A549 treated with GW870086 at 1 μM for 4 hours (cell line): Measurements from ENCODE around the gene TMEM41B. TPM values are rescaled to one million over a fixed set of nuclear protein-coding genes. Genes with fewer than 3 reads are reported as not detected.

Experiments used
- total RNA-seq: library from RNA; stranded (reverse); fragments of 200-300 nt; extraction: Qiagen RNA extraction; gene quantifications from 5 replicates; pipeline ENCODE4 v1.2.3, GENCODE V29; 2022; ENCODE audit warnings: low read depth

TMEM41B gene, protein sequence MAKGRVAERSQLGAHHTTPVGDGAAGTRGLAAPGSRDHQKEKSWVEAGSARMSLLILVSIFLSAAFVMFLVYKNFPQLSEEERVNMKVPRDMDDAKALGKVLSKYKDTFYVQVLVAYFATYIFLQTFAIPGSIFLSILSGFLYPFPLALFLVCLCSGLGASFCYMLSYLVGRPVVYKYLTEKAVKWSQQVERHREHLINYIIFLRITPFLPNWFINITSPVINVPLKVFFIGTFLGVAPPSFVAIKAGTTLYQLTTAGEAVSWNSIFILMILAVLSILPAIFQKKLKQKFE
- 20.1 to 27.6 TPM (median 25.1 TPM) in 5 replicates for total RNA-seq

DNA sequence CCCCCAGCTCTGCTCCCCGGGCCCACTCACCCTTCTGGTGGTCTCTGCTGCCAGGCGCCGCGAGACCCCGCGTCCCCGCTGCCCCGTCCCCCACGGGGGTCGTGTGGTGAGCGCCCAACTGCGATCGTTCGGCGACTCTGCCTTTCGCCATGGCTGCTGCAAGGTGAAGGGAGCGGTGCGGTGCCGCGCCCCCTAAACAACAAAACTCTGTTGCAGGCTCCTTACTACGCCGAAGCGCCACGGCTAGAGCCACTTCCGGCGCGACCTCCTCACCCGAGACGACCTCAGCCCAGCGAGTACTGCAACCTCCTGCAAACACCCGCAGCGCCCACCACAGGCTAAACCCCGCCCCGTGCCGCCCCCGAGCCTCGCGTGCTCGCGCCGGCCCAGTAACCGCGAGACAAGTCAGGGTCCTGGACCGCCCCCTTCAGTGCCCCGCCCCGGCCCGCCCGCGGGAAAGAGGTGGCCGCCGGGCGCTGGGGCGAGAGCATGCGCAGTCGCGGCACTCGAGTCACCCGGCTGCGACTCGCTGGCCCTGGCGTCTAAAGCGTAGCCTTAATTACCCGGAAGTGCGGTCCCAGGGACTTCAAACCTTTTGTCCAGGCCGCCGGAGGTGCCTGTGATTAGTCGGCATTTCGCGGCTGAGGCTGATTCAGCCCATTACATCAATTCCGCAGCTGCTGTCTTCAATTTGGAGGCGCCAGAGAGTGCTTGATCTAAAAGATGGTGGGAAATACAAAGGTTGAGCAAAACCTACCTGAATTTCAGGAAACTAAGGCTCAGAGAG lies at the start of gene TMEM41B:
Gene TMEM41B, minus strand, starts transcription at position 303 of the 787 bp plus-strand sequence. Its CDS starts 152 bp downstream, at position 151.

DNA sequence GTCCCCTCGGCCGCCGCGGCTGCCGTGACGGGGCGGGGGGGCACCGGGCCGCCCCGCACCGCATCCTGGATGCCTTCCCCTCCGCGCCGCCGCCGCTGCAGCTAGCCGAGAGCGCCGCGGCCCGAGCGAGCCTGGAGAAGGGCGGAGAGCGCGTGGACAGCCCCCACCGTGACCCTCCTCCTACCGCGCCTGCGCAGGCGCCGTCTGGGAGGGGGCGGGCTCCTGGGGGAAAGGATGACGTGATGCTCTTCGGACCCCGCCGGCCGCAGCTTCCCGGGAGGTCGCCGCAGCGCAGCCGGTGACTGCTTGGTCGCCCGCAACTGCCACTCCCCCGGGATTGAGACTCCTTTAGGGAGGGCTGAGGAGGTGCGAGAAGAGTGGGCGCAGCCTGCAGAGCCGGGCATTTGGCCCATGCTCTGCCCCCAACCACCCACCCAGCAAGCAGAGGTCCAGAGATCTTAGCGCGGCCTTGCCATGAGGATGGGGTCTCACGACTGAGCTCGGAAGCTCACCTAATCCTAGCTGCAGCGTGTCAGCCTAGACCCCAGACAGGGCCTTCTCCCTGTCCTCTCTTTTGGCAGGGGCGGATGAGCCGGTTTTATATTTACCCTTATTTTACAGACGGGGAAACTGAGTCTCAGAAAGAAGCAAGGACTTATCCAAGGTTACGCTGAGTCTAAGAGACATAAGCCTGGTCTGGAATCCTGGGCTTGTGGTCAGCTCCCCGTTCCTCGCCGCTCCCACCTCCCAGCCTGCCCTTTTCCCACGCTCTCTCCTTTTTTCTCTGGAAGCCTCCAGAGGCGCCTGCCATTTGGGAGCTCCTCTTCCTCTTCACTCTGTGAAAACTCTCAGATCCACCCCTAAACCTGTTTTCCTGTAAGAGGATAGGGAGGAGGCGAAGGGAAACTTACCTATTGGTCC lies 48.9 kb downstream of the TMEM41B start, which contains the start of gene DENND5A:
Gene DENND5A, minus strand, starts transcription at position 140 of the 921 bp plus-strand sequence. CDS start 281 bp downstream, outside the sequence.

Other genes with a start within 250 kb of the TMEM41B start
- 0.31 to 0.89 TPM (median 0.75 TPM) in 5 replicates for gene SCUBE2, start 223.0 kb downstream of the TMEM41B start, total RNA-seq
- 35.9 to 50.2 TPM (median 42.6 TPM) in 5 replicates for gene DENND5A, start 49.2 kb downstream of the TMEM41B start, total RNA-seq
- gene IPO7, start 70.1 kb upstream of the TMEM41B start, total RNA-seq: 76.4 to 105 TPM (median 101 TPM) in 5 replicates
- 9.1 to 11.7 TPM (median 10.0 TPM) in 5 replicates for gene ZNF143, start 146.4 kb upstream of the TMEM41B start, total RNA-seq